Mesenchymal stem cell (in vitro differentiated cells and primary cell): ENCODE measurements around the gene DCAF7.

Source experiments
- DNase-seq: peaks from one replicate; pipeline ENCODE4 v3.0.0-alpha.2; 2013
- H2AFZ ChIP-seq: one replicate; pipeline ENCODE4 v1.6.1; 2013; ENCODE audit warnings: low read depth, mild to moderate bottlenecking, control low read depth, inconsistent platforms, low read length, moderate library complexity
- H2AK5ac ChIP-seq: 2 replicates; pipeline ENCODE4 v1.6.1; 2013; ENCODE audit warnings: low read length, moderate library complexity, mild to moderate bottlenecking, inconsistent platforms; ENCODE audit not compliant: severe bottlenecking
- H2BK120ac ChIP-seq: one replicate; pipeline ENCODE4 v1.6.1; 2013; ENCODE audit warnings: low read depth, mild to moderate bottlenecking, inconsistent platforms, low read length, moderate library complexity
- H2BK12ac ChIP-seq, 2 experiments: one replicate each; pipeline ENCODE4 v1.6.1; 2013; ENCODE audit warnings: inconsistent platforms in 2 of 2, low read length in 2 of 2, mild to moderate bottlenecking in 2 of 2, moderate library complexity in 2 of 2, control low read depth in 1 of 2
- H2BK15ac ChIP-seq: one replicate; pipeline ENCODE4 v1.6.1; 2013; ENCODE audit warnings: mild to moderate bottlenecking, low read depth, inconsistent platforms; ENCODE audit not compliant: poor library complexity, severe bottlenecking
- H2BK5ac ChIP-seq: 2 replicates; pipeline ENCODE4 v1.6.1; 2013; ENCODE audit warnings: low read depth, mild to moderate bottlenecking, low read length, control low read depth, inconsistent platforms; ENCODE audit not compliant: poor library complexity, severe bottlenecking
- H3K14ac ChIP-seq, 2 experiments: one replicate each; pipeline ENCODE4 v1.6.1; 2013; ENCODE audit warnings: inconsistent platforms in 2 of 2, low read length in 2 of 2, control low read depth in 1 of 2, mild to moderate bottlenecking in 1 of 2, moderate library complexity in 1 of 2
- H3K18ac ChIP-seq, 2 experiments: one replicate each; pipeline ENCODE4 v1.6.1; 2013; ENCODE audit warnings: inconsistent platforms in 2 of 2, low read length in 2 of 2, control low read depth in 1 of 2, low read depth in 1 of 2, mild to moderate bottlenecking in 1 of 2
- H3K23ac ChIP-seq, 2 experiments: one replicate each; pipeline ENCODE4 v1.6.1; 2013; ENCODE audit warnings: inconsistent platforms in 2 of 2, low read length in 2 of 2, mild to moderate bottlenecking in 2 of 2, moderate library complexity in 2 of 2, control low read depth in 1 of 2
- H3K27ac ChIP-seq: 2 replicates; pipeline ENCODE4 v1.5.1; 2013; ENCODE audit warnings: mild to moderate bottlenecking, moderate library complexity, low read length, control low read depth, inconsistent platforms; ENCODE audit not compliant: poor library complexity, severe bottlenecking
- H3K27me3 ChIP-seq, 2 experiments: 2 replicates each; pipeline versions ENCODE4 v1.6.1 to v1.7.0; 2013; ENCODE audit warnings: low read length in 2 of 2, mild to moderate bottlenecking in 2 of 2, moderate library complexity in 2 of 2, control low read depth in 1 of 2, inconsistent platforms in 1 of 2; ENCODE audit not compliant: control insufficient read depth in 1 of 2, insufficient read depth in 1 of 2
- H3K36me3 ChIP-seq, 2 experiments: 2 replicates each; pipeline versions ENCODE4 v1.6.1 to v1.7.0; 2013; ENCODE audit warnings: low read length in 2 of 2, control low read depth in 1 of 2, inconsistent platforms in 1 of 2, low read depth in 1 of 2, mild to moderate bottlenecking in 1 of 2; ENCODE audit not compliant: insufficient read depth in 2 of 2, control insufficient read depth in 1 of 2
- H3K4ac ChIP-seq, 2 experiments: one replicate each; pipeline ENCODE4 v1.6.1; 2013; ENCODE audit warnings: inconsistent platforms in 2 of 2, low read length in 2 of 2, mild to moderate bottlenecking in 2 of 2, moderate library complexity in 2 of 2, control low read depth in 1 of 2, low read depth in 1 of 2
- H3K4me1 ChIP-seq: 2 replicates; pipeline ENCODE4 v1.6.1; 2013; ENCODE audit warnings: low read depth, low read length, control low read depth; ENCODE audit not compliant: control insufficient read depth, insufficient read depth
- H3K4me2 ChIP-seq: 2 replicates; pipeline ENCODE4 v1.6.1; 2013; ENCODE audit warnings: low read length, mild to moderate bottlenecking, inconsistent platforms; ENCODE audit not compliant: poor library complexity, severe bottlenecking
- H3K4me3 ChIP-seq, 2 experiments: 2 replicates each; pipeline versions ENCODE4 v1.5.1 to v1.7.0; 2013; ENCODE audit warnings: low read length in 2 of 2, mild to moderate bottlenecking in 2 of 2, control low read depth in 1 of 2, low read depth in 1 of 2; ENCODE audit not compliant: insufficient read depth in 1 of 2
- H3K79me1 ChIP-seq: replicated peaks from 2 replicates; pipeline ENCODE4 v1.6.1; 2013; ENCODE audit warnings: mild to moderate bottlenecking, control low read depth, low read length, inconsistent platforms; ENCODE audit not compliant: poor library complexity, severe bottlenecking
- H3K9ac ChIP-seq: 2 replicates; pipeline ENCODE4 v1.7.0; 2013; ENCODE audit warnings: mild to moderate bottlenecking, low read length, moderate library complexity
- H3K9me3 ChIP-seq: 2 replicates; pipeline ENCODE4 v1.7.0; 2013; ENCODE audit warnings: mild to moderate bottlenecking, low read length; ENCODE audit not compliant: control insufficient read depth
- H4K8ac ChIP-seq: one replicate; pipeline ENCODE4 v1.6.1; 2013; ENCODE audit warnings: inconsistent platforms, mild to moderate bottlenecking, low read length, moderate library complexity
- H4K91ac ChIP-seq: one replicate; pipeline ENCODE4 v1.6.1; 2013; ENCODE audit warnings: mild to moderate bottlenecking, low read length, inconsistent platforms
- WGBS: methylation state at CpG from one replicate; pipeline ENCODE4 v1.1.7; 2013; ENCODE audit warnings: mixed read lengths; 5-methylcytosine and 5-hydroxymethylcytosine counted together

Gene DCAF7

GRCh38 chr17:63595132-63595531 is 44.9 kb downstream of the DCAF7 start:
- H4K91ac ChIP-seq: no peak overlapping the region
- H3K14ac ChIP-seq: no peak overlapping the region
- H2BK15ac ChIP-seq: no peak overlapping the region
- no peak overlapping the region for H2BK5ac ChIP-seq
- no peak for DNase-seq
- no peak overlapping the region for H2AK5ac ChIP-seq
- 93% methylated on average over 3 of the region's 3 CpGs for WGBS
- no peak overlapping the region for H3K4me2 ChIP-seq
- H3K27me3 ChIP-seq: no peaks in the 10 kb centered on the region
- H3K18ac ChIP-seq: no peak overlapping the region
- H3K9ac ChIP-seq: no peak overlapping the region
- no peak overlapping the region for H4K8ac ChIP-seq
- H3K36me3 ChIP-seq: peaks cover 31 to 44% of the 10 kb centered on the region in 2 experiments
- peaks cover 11% of the 10 kb centered on the region for H3K79me1 ChIP-seq
- H3K4me3 ChIP-seq: no peak overlapping the region
- no peak overlapping the region for H2AFZ ChIP-seq
- H3K27ac ChIP-seq: no peak overlapping the region
- no peaks in the 10 kb centered on the region for H3K9me3 ChIP-seq
- no peaks in the 10 kb centered on the region for H3K4me1 ChIP-seq
- no peak overlapping the region for H3K4ac ChIP-seq
- H3K23ac ChIP-seq: no peak overlapping the region
- no peak overlapping the region for H2BK120ac ChIP-seq
- no peak overlapping the region for H2BK12ac ChIP-seq

- no peak for DNase-seq
- Histone ChIP-seq H3K4me3 (no peak overlapping the region), H3K27me3 (no peaks in the 10 kb centered on the region), H3K4me2 (no peak overlapping the region), H3K9ac (no peak overlapping the region), H3K18ac (no peak overlapping the region), H2BK15ac (no peak overlapping the region), H3K23ac (no peak overlapping the region), H2BK12ac (no peak overlapping the region), H2BK5ac (no peak overlapping the region), H3K4ac (no peak overlapping the region), H3K79me1 (peaks cover 3% of the 10 kb centered on the region), H4K91ac (no peak overlapping the region), H3K9me3 (no peaks in the 10 kb centered on the region), H3K4me1 (no peaks in the 10 kb centered on the region), H2BK120ac (no peak overlapping the region), H3K36me3 (peaks cover 15 to 25% of the 10 kb centered on the region in 2 experiments), H2AK5ac (no peak overlapping the region), H4K8ac (no peak overlapping the region), H3K14ac (no peak overlapping the region), H3K27ac (no peak overlapping the region), H2AFZ (no peak overlapping the region)
- WGBS: 94% methylated on average over 5 of the region's 6 CpGs
Observed at GRCh38 chr17:63596856-63597586, 46.7 kb downstream of the DCAF7 start.

GRCh38 chr17:63598281-63598680 is 48.0 kb downstream of the DCAF7 start:
- Histone ChIP-seq H3K27me3 (no peaks in the 10 kb centered on the region), H3K36me3 (peaks cover 5 to 16% of the 10 kb centered on the region in 2 experiments), H2BK12ac (no peak overlapping the region), H3K4ac (no peak overlapping the region), H2AK5ac (no peak overlapping the region), H3K9me3 (no peaks in the 10 kb centered on the region), H2BK5ac (no peak overlapping the region), H3K18ac (no peak overlapping the region), H3K23ac (no peak overlapping the region), H3K14ac (no peak overlapping the region), H3K79me1 (peaks cover 2% of the 10 kb centered on the region), H2BK120ac (no peak overlapping the region), H4K8ac (no peak overlapping the region), H3K9ac (no peak overlapping the region), H3K27ac (no peak overlapping the region), H2AFZ (no peak overlapping the region), H2BK15ac (no peak overlapping the region), H4K91ac (no peak overlapping the region), H3K4me3 (no peak overlapping the region), H3K4me2 (no peak overlapping the region), H3K4me1 (no peaks in the 10 kb centered on the region)
- WGBS: 91% methylated on average over 2 of the region's 2 CpGs
- DNase-seq: no peak

GRCh38 chr17:63600569-63601438 is 50.5 kb downstream of the DCAF7 start, which contains the start of gene TACO1:
Gene TACO1 (plus strand): TSS chr17:63600895. CDS start chr17:63601084, 189 bp downstream.
- no peak within 1 kb of the TSS for H2BK15ac ChIP-seq
- H4K91ac ChIP-seq: peak within 1 kb of the TSS; percentile 81
- peak within 1 kb of the TSS; percentile 65 for H2AK5ac ChIP-seq
- H2AFZ ChIP-seq: peak within 1 kb of the TSS; percentile 33
- no peaks in the 10 kb centered on the region for H3K27me3 ChIP-seq
- peak within 1 kb of the TSS; percentile 92 for H4K8ac ChIP-seq
- peak within 1 kb of the TSS; percentile 43 for H2BK120ac ChIP-seq
- H3K18ac ChIP-seq: peak within 1 kb of the TSS; percentile 22 to 94
- no peak within 1 kb of the TSS for H2BK5ac ChIP-seq
- H3K4ac ChIP-seq: peak within 1 kb of the TSS; percentile 55 to 83
- 1% methylated on average over 55 of the region's 61 CpGs for WGBS
- H3K4me2 ChIP-seq: peak within 1 kb of the TSS; percentile 84
- H3K9me3 ChIP-seq: no peaks in the 10 kb centered on the region
- H3K36me3 ChIP-seq: peaks cover 12 to 21% of the 10 kb centered on the region in 2 experiments
- peak within 1 kb of the TSS; percentile 22 for H3K27ac ChIP-seq
- H3K14ac ChIP-seq: no peak within 1 kb of the TSS
- H3K23ac ChIP-seq: no peak within 1 kb of the TSS
- H3K79me1 ChIP-seq: peaks cover 2% of the 10 kb centered on the region
- peak within 1 kb of the TSS; percentile 76 to 98 for H3K4me3 ChIP-seq
- no peaks in the 10 kb centered on the region for H3K4me1 ChIP-seq
- peak; percentile 84 for DNase-seq
- peak within 1 kb of the TSS; percentile 96 for H3K9ac ChIP-seq
- no peak within 1 kb of the TSS for H2BK12ac ChIP-seq
